Stimulated activated CD8-positive, alpha-beta memory T cell treated with anti-CD3 and anti-CD28 coated beads, Interleukin-15, amount 100 ng/mL, for 48 hours (primary cell): Measurements from ENCODE around the gene SPANXN2.
"Not testable (repeated sequence)": the region's sequence is repeated elsewhere in the genome, so short reads cannot be mapped to it uniquely, and the experiment has no call there.

ENCODE experiments used
- DNase-seq, 2 donors: peaks; one replicate each; pipeline ENCODE4 v3.0.0-alpha.2; 2020; ENCODE audit warnings: low read depth in 2 of 2

Gene SPANXN2

GRCh38 chrX:143720652-143721051 is at the start of gene SPANXN2:
Gene SPANXN2, minus strand, starts transcription at chrX:143720752. Its CDS starts 84 bp downstream, at chrX:143720668.
- DNase-seq = not testable (repeated sequence)

DNA sequence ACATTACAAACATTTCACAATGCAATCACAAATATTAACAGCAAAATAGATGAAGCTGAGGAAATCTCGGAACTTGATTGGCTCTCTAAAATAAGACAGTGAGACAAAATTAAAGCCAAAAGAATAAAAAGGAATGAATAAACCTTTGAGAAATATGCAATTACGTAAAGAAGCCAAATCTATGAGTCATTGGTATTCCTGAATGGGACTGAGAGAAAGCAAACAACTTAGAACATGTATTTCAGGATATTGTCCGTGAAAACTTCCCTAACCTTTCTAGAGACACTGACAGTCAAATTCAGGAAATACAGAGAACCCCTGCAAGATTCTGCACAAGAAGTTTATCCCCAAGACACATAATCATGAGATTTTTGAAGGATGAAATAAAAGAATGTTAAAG is 48.4 kb upstream of the SPANXN2 start:
- DNase-seq = no peak

DNA sequence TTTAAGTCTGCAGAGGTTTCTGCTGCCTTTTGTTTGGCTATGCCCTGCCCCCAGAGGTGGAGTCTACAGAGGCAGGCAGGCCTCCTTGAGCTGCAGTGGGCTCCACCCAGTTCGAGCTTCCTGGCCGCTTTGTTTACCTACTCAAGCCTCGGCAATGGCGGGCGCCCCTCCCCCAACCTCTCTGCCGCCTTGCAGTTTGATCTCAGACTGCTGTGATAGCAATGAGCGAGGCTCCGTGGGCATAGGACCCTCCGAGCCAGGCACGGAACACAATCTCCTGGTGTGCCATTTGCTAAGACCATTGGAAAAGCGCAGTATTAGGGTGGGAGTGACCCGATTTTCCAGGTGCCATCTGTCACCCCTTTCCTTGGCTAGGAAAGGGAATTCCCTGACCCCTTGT is 47.2 kb upstream of the SPANXN2 start:
- DNase-seq = not testable (repeated sequence)

DNA sequence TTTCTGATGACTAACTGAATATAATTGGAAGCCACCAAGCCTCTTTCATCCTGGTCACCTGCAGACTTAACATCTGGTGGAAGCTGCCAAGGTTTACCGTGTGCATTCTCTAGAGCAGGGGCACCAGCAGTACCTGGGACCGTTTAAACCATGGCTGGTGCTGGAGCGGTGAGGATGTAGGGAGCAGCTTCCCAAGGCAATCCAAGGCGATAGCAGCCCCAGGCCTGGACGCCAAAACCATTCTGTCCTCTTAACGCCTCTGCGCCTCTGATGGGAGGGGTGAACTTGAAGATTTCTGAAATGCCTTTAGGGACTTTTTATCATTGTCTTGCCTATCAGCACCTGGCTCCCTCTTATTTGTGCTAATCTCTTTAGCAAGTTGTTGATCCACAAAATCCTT is 37.3 kb upstream of the SPANXN2 start:
- no peak for DNase-seq

GRCh38 chrX:143757375-143757774 is 36.8 kb upstream of the SPANXN2 start:
- DNase-seq = no peak

- DNase-seq = no peak
Observed at GRCh38 chrX:143754183-143754582, 33.6 kb upstream of the SPANXN2 start.

DNA sequence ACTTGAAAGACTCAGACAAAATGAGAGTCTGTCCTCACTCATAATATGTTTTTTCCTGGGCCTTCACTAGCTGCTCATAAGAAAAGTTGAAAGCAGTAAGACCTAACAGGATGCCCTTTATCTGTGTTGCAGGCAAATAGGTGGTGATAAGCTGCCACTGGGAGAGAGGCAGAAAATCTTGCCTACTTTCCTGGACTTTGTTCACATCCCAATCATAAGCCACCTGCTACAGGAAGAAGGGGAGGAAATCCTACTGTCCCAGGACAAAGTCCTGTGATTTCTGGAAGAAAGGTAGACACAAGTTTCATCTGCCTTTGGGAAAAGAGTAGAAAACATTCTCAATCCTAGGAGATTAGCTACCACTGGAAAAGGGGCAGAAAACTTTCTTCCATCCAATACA is 13.3 kb upstream of the SPANXN2 start:
- DNase-seq = no peak

GRCh38 chrX:143726296-143726695 is 5.7 kb upstream of the SPANXN2 start:
- no peak for DNase-seq

DNA sequence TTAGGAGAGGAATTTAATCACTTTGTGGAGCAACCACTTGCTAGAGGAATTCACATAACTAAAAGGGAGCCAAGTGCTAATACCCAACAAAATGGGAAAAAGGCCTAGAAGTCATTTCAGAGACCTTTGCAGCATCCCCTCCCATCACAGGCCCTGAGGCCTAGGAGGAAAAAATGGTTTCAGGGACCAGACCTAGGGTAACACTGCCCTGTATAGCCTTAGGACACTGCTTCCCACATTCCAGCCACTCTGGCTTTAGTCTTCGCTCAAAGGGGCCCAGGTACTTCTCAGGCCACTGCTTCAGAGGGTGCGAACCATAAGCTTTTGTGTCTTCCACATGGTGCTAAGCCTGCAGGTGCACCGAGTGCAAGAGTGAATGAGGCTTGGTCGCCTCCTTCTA is 19.1 kb downstream of the SPANXN2 start:
- DNase-seq = no peak

DNA sequence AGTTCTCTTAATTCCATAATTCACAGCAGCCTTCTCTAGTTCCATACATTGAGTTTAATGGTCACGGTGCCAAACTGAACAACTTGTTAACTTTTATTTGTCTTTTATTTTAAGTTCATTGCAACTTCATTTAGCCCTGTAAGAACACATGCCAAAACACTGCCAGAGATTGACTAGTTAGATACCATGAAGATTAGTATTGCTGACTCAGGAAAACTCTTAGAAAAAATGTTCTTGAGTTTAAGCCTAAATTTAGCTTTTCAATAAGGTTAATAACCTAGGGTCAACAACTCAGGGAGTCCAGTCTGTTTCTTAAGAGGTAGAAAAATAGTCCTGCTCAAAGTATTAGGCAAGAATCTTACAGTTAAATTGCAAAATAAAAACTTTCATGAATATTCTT is 25.7 kb downstream of the SPANXN2 start:
- no peak for DNase-seq

- no peak for DNase-seq
Observed at GRCh38 chrX:143683486-143683885, 37.1 kb downstream of the SPANXN2 start.

DNA sequence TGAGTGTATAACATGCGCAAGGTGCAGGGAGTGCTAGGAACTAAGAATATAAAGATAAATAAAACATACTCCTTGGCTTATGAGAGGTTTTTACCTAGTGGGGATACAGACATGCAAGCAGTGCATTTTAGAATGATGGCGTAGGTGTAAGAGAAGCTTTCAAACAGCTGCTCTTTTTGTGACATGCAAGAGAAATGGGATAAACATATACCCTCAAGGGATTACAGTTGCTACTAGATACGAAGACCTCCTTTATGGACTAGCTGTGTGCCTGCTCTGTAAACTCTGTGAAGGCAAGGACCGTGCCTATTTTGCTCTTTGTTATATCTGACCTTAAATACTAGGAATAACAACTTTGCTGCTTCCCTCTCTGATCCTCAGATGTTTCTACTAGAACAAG is 45.6 kb downstream of the SPANXN2 start:
- DNase-seq = no peak

- DNase-seq = no peak
Observed at GRCh38 chrX:143669395-143669794, 51.2 kb downstream of the SPANXN2 start.

- no peak for DNase-seq
Observed at GRCh38 chrX:143664302-143664701, 56.2 kb downstream of the SPANXN2 start.

DNA sequence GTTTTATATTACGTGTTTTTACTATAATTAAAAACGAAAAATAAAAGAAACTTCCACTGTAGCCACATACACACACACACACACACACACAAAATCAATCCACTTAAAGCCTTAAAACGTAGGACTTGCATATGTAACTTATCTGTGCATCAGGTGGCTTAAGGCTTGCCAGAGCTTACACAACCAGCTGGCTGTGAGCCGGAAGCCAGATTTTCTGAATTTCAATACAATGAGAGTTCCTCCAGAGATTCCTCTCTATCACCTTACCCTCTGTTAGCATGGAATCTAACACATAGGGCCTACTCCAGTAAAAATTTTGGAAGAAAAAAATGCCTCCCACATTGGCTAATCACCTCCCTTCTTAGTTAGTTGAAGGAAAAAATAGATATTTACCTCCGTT is 56.8 kb downstream of the SPANXN2 start:
- DNase-seq = no peak
